Activated B cell treated with CpG ODN at 0.5 μM for 24 hours (primary cell): Measurements from ENCODE around the gene RCOR2. TPM values are rescaled to one million over a fixed set of nuclear protein-coding genes. Genes with fewer than 3 reads are reported as not detected.

Source experiments
- ATAC-seq: fragments of 200-7000 bp; cut with Tn5 transposase; one replicate; pipeline ENCODE4 v1.10.0; 2021; ENCODE audit warnings: low read depth, mild to moderate bottlenecking, moderate library complexity
- CTCF ChIA-PET: fragments of 350-600 bp; sonication (Branson Sonifier 250); formaldehyde crosslinking; loops from one replicate; lab custom pipeline; 2021; ENCODE audit warnings: antibody characterized with exemption; lab: Charles Lee
- POLR2A ChIA-PET: fragments of 350-600 bp; sonication (Branson Sonifier 250); formaldehyde crosslinking; loops from one replicate; lab custom pipeline; 2021; ENCODE audit warnings: antibody characterized with exemption; lab: Charles Lee
- DNase-seq: peaks from one replicate; pipeline ENCODE4 v3.0.0; 2022
- H3K27ac Mint-ChIP-seq: one replicate; pipeline ENCODE4 v1.8.0; 2020; ENCODE audit warnings: mixed read lengths
- H3K27me3 Mint-ChIP-seq: one replicate; pipeline ENCODE4 v1.8.0; 2021; ENCODE audit warnings: mixed read lengths
- H3K36me3 Mint-ChIP-seq: one replicate; pipeline ENCODE4 v1.8.0; 2021; ENCODE audit warnings: low read depth, mixed read lengths
- H3K4me1 Mint-ChIP-seq: one replicate; pipeline ENCODE4 v1.8.0; 2021; ENCODE audit warnings: mixed read lengths
- H3K4me3 Mint-ChIP-seq: one replicate; pipeline ENCODE4 v1.8.0; 2020; ENCODE audit warnings: mild to moderate bottlenecking, mixed read lengths
- H3K9me3 Mint-ChIP-seq: one replicate; pipeline ENCODE4 v1.8.0; 2020; ENCODE audit warnings: mixed read lengths
- CTCF ChIP-seq: fragments of 200-600 bp; IDR thresholded peaks from one replicate; pipeline ENCODE4 v1.8.0; 2022; ENCODE audit warnings: antibody characterized with exemption, mild to moderate bottlenecking
- intact Hi-C: fragments of 100-400 bp; cut with micrococcal nuclease; formaldehyde crosslinking; loops from one replicate; pipeline ENCODE4 v1.15.1; 2024
- total RNA-seq: library from RNA; stranded (reverse); gene quantifications from 2 replicates; pipeline ENCODE4 v1.2.3, GENCODE V29; 2022

Gene RCOR2
- total RNA-seq, 1 donor from 2014 or later = not detected

- CTCF ChIA-PET = no interaction called here
- no peak overlapping the region for H3K4me3 Mint-ChIP-seq
These were observed 36.6 kb downstream of the RCOR2 start for GRCh38 chr11:63880403-63880790.

GRCh38 chr11:63879598-63880402 is 37.2 kb downstream of the RCOR2 start:
- DNase-seq (no peak), ATAC-seq (no peak)
- Mint-ChIP-seq H3K9me3 (no peaks in the 10 kb centered on the region), H3K27me3 (no peaks in the 10 kb centered on the region), H3K4me3 (no peak overlapping the region), H3K27ac (no peak overlapping the region), H3K4me1 (peaks cover 57% of the 10 kb centered on the region), H3K36me3 (peaks cover 20% of the 10 kb centered on the region)
- intact Hi-C loops = no loop called here
- POLR2A ChIA-PET = interaction anchor here (0.6 kb wide), 1 partner anchor 1760 kb away, joined by 4 read pairs; no protein-coding TSS in a partner anchor
- TF ChIP-seq CTCF = no peak
- CTCF ChIA-PET = no interaction called here

More at GRCh38 chr11:63880403-63880790, 36.6 kb downstream of the RCOR2 start:
- ATAC-seq = no peak
- TF ChIP-seq CTCF = no peak
- no peak overlapping the region for H3K27ac Mint-ChIP-seq
- no peaks in the 10 kb centered on the region for H3K9me3 Mint-ChIP-seq
- intact Hi-C loops = no loop called here
- POLR2A ChIA-PET = no interaction called here
- H3K27me3 Mint-ChIP-seq = no peaks in the 10 kb centered on the region
- H3K4me1 Mint-ChIP-seq = peaks cover 58% of the 10 kb centered on the region
- DNase-seq = no peak
- H3K36me3 Mint-ChIP-seq = peaks cover 20% of the 10 kb centered on the region

- ATAC-seq (no peak), DNase-seq (no peak)
- intact Hi-C loops = no loop called here
- peaks cover 32% of the 10 kb centered on the region for H3K36me3 Mint-ChIP-seq
- no peaks in the 10 kb centered on the region for H3K9me3 Mint-ChIP-seq
- peaks cover 53% of the 10 kb centered on the region for H3K4me1 Mint-ChIP-seq
- no peak for TF ChIP-seq CTCF
- ChIA-PET POLR2A (no interaction called here), CTCF (no interaction called here)
- no peak overlapping the region for H3K4me3 Mint-ChIP-seq
- H3K27me3 Mint-ChIP-seq = no peaks in the 10 kb centered on the region
- H3K27ac Mint-ChIP-seq = no peak overlapping the region
These were observed 39.2 kb downstream of the RCOR2 start for GRCh38 chr11:63877658-63878241.

GRCh38 chr11:63876616-63877015 is 40.3 kb downstream of the RCOR2 start:
- Mint-ChIP-seq H3K27me3 (no peaks in the 10 kb centered on the region), H3K27ac (no peak overlapping the region), H3K4me1 (peaks cover 53% of the 10 kb centered on the region), H3K36me3 (peaks cover 32% of the 10 kb centered on the region), H3K9me3 (no peaks in the 10 kb centered on the region), H3K4me3 (no peak overlapping the region)
- DNase-seq = no peak
- CTCF ChIA-PET = interaction anchor here (1.2 kb wide), 1 partner anchor 69 kb away, joined by 4 read pairs; no protein-coding TSS in a partner anchor
- TF ChIP-seq CTCF = no peak
- no peak for ATAC-seq
- POLR2A ChIA-PET = interaction anchor here (0.6 kb wide), 2 partner anchors 23 to 1538 kb away, joined by 3 to 5 read pairs; no protein-coding TSS in a partner anchor
- intact Hi-C loops = no loop called here

GRCh38 chr11:63875506-63876065 is 41.4 kb downstream of the RCOR2 start:
- CTCF ChIA-PET = interaction anchor here (1.2 kb wide), 1 partner anchor 70 kb away, joined by 4 read pairs; no protein-coding TSS in a partner anchor
- H3K4me3 Mint-ChIP-seq = no peak overlapping the region
- POLR2A ChIA-PET = no interaction called here
- H3K36me3 Mint-ChIP-seq = peaks cover 34% of the 10 kb centered on the region
- no peak overlapping the region for H3K27ac Mint-ChIP-seq
- intact Hi-C loops = no loop called here
- no peak for TF ChIP-seq CTCF
- H3K4me1 Mint-ChIP-seq = peaks cover 56% of the 10 kb centered on the region
- H3K27me3 Mint-ChIP-seq = no peaks in the 10 kb centered on the region
- no peak for ATAC-seq
- no peak for DNase-seq
- H3K9me3 Mint-ChIP-seq = no peaks in the 10 kb centered on the region
